ENCODE data around the gene UROC1. TPM values are rescaled to one million over a fixed set of nuclear protein-coding genes. Genes with fewer than 3 reads are reported as not detected.

UROC1 gene
- total RNA-seq, 1 experiment from 2014 or later, result not detected

GRCh38 chr3:126484148-126484547 is 33.4 kb downstream of the UROC1 start:
- Histone ChIP-seq H3K18ac (ENCODE audit: insufficient read length, low read depth, low read length) (no peak overlapping the region), H2BK5ac (ENCODE audit: insufficient read length, low read length) (no peak overlapping the region), H3K27ac (ENCODE audit: insufficient read length, low read depth, low read length) (no peak overlapping the region), H4K20me1 (ENCODE audit: control insufficient read depth, insufficient read depth, insufficient read length) (no peaks in the 10 kb centered on the region), H3K23ac (ENCODE audit: insufficient read length, low read depth, low read length) (no peak overlapping the region), H3K79me2 (ENCODE audit: insufficient read depth, low read length) (no peaks in the 10 kb centered on the region), H2AFZ (ENCODE audit: low read length) (no peak overlapping the region), H2BK20ac (ENCODE audit: low read depth, low read length, poor library complexity, severe bottlenecking) (no peak overlapping the region), H2BK15ac (ENCODE audit: low read depth, low read length) (no peak overlapping the region), H3K56ac (ENCODE audit: insufficient read length, low read depth, low read length) (no peak overlapping the region), H3K4ac (ENCODE audit: low read depth, low read length) (no peak overlapping the region), H3K9ac (ENCODE audit: extremely low read depth, insufficient read length, low read length) (no peak overlapping the region), H4K8ac (replicated peaks; ENCODE audit: insufficient read length, low read depth, low read length) (no peak overlapping the region), H2BK12ac (ENCODE audit: insufficient read length, low read depth, low read length) (no peak overlapping the region), H4K91ac (ENCODE audit: insufficient read length, low read depth, low read length) (no peak overlapping the region), H3K23me2 (ENCODE audit: insufficient read length, low read depth, low read length, poor library complexity, severe bottlenecking) (no peaks in the 10 kb centered on the region), H3K4me1 (ENCODE audit: insufficient read depth, low read length) (peaks cover 8% of the 10 kb centered on the region; the same call in 1 of the 2 replicates), H3K9me3 (ENCODE audit: control insufficient read depth, low read depth, low read length) (no peaks in the 10 kb centered on the region), H3K14ac (ENCODE audit: insufficient read depth, low read length) (no peak overlapping the region), H3K79me1 (ENCODE audit: insufficient read depth, low read depth, low read length, poor library complexity, severe bottlenecking) (no peaks in the 10 kb centered on the region), H2AK5ac (ENCODE audit: insufficient read length, low read length) (no peak overlapping the region), H3K27me3 (ENCODE audit: insufficient read depth, low read length) (no peaks in the 10 kb centered on the region), H3T11ph (ENCODE audit: low read length) (no peak overlapping the region), H3K4me2 (ENCODE audit: insufficient read depth, insufficient read length, low read length) (no peak overlapping the region), H4K5ac (ENCODE audit: insufficient read length, low read depth, low read length) (no peak overlapping the region), H2BK120ac (ENCODE audit: low read depth, low read length, poor library complexity, severe bottlenecking) (no peak overlapping the region)
- DNase-seq, result no peak
- no peak for TF ChIP-seq CTCF (conservative IDR thresholded peaks at IDR 0.05)
- Mint-ChIP-seq H3K27ac (peak overlapping the region in 2 of 3 experiments; percentile 56 to 76; a peak in 2 of 7 replicates), H3K4me3 (no peak overlapping the region), H3K36me3 (ENCODE audit: insufficient read depth in 1 of 3, low read depth in 3 of 3) (no peaks in the 10 kb centered on the region), H3K27me3 (ENCODE audit: low read depth) (peaks cover 5% of the 10 kb centered on the region), H3K9me3 (no peaks in the 10 kb centered on the region; a peak in 2 of 5 replicates), H3K4me1 (peaks cover 29 to 36% of the 10 kb centered on the region in 2 experiments)
- WGBS (ENCODE audit: extremely low coverage, insufficient read length, low lambda C conversion rate), result no CpG with 5 or more reads among the region's 3 CpGs
